Left ventricle myocardium superior (tissue), 1 donor: ENCODE data around the gene GLP1R. TPM values are rescaled to one million over a fixed set of nuclear protein-coding genes. Genes with fewer than 3 reads are reported as not detected.
"Not testable (repeated sequence)": the region's sequence is repeated elsewhere in the genome, so short reads cannot be mapped to it uniquely, and the experiment has no call there.

Experiments
- ATAC-seq: fragments of 200-7000 bp; cut with Tn5 transposase; one replicate; pipeline ENCODE4 v1.9.1; 2020; ENCODE audit warnings: mild to moderate bottlenecking, moderate library complexity
- DNase-seq: peaks from one replicate; pipeline ENCODE4 v3.0.0-alpha.2; 2020
- intact Hi-C: fragments of 100-400 bp; cut with micrococcal nuclease; formaldehyde crosslinking; loops from one replicate; pipeline ENCODE4 v1.11.0; 2022
- total RNA-seq: library from RNA; stranded (reverse); fragmentation: NEBNext Ultra II Directional; extraction: Animal tissue kit (Norgen Biotek cat#: 25700); gene quantifications from one replicate; pipeline ENCODE4 v1.2.1, GENCODE V29; 2021
- donor health status: DM: no; HTN: yes; CAD: no; lungs with severe emphysema.

Gene GLP1R
- total RNA-seq, 1 donor from 2014 or later = 11.6 TPM

DNA sequence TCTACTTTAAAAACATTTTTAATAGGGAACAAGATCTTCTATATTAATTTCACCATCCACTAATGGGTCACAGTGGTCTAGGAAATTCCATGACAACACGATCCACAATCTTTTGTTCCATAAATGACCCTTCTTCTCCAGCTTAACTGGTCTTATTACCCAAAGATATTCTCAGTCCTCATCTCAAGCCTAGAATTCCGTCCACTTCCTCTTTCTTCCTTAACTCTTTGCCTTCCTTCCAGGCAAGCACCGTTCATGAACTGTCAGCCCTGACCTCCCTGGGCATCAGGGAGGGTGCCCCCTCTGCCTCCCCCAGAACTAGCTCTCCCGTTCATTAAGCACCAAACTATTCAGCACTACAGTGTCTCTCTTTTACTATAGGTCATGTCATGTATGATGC is 58.5 kb downstream of the GLP1R start:
- intact Hi-C loops = no loop called here
- DNase-seq (no peak), ATAC-seq (no peak)

DNA sequence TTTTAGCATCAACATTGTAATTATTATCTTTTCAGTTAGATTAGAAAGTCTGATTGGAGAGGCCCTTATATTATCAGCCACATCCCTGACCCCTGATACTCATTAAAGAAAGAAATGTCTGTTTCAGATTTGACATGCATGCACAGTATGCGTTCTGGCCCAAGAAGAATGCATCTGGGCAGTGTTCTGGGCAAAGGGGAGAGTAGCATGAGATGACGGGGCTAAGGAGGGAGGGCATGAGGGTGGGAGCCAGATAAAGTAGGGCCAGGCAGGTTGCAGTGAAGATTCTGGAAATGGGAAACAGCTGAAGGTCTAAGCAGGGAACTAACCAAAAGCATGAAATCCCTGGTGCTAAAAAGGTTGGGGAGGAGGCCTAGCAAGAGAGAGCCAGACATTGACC is 59.1 kb downstream of the GLP1R start:
- ATAC-seq (peak; percentile 56), DNase-seq (no peak)
- intact Hi-C loops = no loop called here

DNA sequence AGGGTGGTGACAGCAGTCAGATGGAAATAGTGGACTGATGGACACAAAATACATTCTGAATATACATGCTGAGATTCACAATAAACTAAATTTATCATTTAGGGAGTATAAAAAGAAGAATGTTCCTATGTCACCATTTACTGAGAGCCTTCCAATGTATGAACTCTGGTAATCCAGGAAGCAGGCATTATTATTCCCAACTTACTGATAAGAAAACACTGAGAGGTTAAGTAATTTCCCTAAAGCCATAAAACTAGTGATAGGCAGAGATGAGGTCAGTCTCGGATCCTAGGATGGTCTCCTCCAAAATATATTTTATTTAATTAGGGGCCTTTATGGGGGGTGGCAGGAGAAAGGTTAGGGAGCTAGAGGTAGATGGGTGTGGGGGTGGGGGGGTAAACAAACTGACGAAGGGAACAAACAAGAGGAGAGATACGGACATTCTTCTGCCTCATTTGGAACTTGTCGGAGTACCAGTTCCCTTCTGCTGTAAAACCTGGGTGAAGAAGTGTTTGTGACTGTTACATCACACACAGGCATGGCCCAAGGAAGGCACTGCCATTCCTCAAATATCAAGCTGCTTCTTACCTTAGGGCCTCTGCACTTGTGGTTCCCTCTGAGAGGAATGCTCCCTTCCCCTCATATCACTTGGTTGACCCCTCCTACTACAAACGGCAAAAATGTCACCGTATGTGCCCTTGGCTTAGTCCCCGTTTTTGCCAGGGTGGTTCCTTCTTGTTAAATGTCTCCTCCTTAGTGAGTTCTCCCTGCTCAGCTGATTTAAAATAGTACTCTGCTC is 59.7 kb downstream of the GLP1R start:
- DNase-seq = no peak
- intact Hi-C loops = no loop called here
- no peak for ATAC-seq

DNA sequence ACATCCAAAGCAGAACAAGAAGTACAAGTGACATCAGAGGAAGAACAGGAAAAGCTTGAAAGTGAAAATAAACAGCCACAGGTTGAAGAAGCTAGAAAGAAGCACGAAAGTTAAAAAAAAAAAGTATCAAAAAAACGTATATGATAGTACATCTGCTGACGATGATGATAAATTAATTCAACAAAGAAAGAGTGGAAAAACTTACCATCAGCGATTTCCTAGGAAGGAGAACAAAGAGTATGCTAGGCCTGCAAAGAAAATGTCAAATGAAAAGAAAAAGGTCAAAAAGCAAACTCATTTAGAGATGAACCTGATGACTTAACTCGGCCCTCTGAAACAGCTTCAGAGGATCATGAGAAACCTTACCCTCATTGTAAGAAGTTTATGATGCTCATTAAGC is 62.7 kb downstream of the GLP1R start:
- ATAC-seq (no peak), DNase-seq (no peak)
- intact Hi-C loops = no loop called here

DNA sequence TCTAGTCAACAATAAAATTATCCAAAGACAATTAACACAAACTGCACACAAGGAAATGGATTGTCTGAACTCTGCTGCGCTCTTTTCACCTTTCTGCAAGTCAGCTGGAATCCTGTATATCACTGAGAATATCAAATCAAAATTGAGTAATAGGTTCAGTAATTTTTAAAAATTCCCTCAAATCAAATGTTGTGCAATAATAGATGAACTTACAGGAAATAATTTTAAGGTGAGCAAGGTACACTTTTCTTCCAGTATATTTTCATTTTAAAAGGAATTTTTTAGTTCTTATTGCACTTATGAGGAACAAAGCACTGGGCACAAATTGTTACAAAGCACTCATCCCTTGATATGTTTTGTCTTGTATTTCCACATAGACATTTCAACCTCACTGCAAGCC is 65.2 kb downstream of the GLP1R start:
- DNase-seq (no peak), ATAC-seq (no peak)
- intact Hi-C loops = no loop called here

DNA sequence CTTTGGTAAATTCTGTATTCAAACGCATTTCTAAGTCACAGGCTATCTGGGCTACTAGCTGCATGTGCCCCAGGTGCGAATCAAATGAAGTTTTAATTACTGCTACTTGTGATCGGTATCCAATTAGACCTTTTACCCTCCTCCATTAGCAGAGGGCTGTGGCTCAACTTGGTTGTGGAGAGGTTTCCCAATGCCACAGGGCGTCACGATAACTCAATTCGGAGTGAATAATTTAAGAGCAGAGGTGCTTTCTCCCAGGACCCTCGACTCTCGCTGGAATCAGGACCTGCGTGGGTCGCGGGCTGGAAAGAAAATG is 65.8 kb downstream of the GLP1R start:
- DNase-seq = no peak
- ATAC-seq = peak; percentile 15
- intact Hi-C loops = no loop called here

DNA sequence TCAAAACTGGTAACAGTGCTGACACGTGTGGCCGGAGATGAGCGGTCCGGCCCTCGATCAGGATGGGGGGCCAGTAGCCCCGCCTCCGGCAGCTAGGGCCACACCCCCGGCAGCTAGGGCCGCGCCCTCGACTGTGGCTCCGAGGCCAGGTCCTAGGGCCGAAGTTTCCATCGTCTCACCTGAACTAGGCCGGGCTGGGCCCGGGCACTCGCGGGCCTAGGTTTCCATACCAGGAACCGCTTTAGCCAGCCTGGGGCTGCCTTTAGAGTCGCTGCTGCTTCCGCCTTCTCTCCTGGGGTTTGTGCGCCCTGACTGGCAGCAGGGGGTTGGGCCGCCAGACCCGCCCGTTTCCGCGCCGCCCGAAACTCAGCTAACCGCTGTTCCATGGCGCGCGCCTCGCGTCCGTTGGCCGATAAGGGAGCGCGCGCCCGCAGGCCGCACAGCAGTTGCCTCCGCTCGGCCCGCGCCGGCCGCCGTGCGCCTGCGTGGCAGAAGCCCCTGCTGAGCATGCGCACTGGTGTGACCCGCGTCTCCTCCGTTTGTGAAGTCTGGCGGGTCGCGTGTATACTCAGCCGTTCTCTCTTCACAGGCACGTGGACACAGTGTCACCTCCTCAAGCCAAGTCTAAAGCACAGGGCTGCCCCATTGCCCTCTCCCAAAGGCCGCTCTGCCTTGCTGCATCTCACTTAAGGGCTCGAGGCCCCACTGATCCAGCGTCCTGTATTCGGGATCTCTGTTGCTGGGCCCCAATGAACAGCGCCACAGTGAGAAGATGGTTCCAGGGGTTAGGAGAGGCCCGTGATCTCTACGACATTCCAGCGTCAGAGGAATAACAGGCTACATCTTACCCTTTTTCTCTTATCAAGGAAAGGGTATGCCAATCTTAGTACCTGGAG is 66.4 kb downstream of the GLP1R start, which contains the start of gene SAYSD1:
SAYSD1 (minus strand) TSS at position 483 of the 896 bp plus-strand sequence; CDS start at position 386, 97 bp downstream.
- intact Hi-C loops = no loop called here
- DNase-seq (peak; percentile 97), ATAC-seq (peak; percentile 99)

DNA sequence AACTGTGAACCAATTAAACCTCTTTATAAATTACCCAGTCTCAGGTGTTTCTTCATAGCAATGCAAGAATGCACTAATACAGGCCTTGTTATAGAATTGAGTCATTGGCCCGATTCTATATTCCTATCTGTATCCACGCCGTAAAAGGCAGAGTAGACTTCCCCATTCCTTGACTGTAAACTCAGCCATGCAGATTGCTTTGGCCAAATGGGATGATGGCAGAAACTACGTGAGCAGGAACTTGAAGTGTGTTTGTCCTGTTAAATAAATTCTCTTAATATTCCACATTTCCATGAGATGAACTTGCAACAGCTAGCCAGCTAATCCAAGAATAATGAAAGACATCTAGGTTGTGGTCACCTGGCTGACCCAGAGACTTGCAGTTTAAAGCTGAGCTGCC is 70.3 kb downstream of the GLP1R start:
- ATAC-seq = no peak
- intact Hi-C loops = no loop called here
- no peak for DNase-seq

DNA sequence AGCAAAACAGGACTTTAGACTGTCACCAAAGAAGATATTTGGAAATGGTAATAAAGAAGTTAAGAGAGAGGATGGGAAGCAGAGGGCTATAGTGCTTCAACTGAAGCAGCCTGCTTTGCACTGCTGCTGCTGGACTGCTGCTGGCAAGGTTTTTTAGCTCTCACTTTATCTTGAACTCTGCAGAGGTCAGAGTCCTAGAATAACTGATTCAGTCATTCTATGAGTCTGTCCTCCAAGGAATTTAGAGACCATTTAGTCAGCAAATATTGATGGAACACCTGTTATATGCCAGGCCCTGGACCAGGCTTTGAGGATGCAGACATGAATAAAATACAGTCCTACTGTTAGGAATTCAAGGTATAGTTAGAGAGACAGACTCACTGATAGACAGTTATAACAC is 75.5 kb downstream of the GLP1R start:
- intact Hi-C loops = no loop called here
- ATAC-seq (peak; percentile 83), DNase-seq (no peak)

DNA sequence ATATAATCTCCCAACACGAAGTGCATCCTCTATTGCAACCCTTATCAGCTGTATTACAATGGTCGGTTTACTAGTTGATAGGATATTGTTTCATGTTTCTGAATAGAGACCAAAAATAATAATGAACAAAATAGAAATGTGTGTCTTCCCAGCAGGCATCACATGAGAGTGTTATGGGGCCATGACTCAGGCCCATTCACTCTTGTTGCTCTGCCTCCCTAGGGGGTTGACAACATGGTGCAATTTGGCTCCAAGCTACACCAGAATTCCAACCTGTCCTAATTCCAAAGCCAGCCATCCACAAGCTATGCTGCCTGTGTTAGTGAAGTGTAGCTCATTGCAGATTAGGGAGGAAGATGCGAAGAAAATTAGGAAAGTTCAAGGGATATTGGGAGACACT is 79.5 kb downstream of the GLP1R start:
- no peak for ATAC-seq
- intact Hi-C loops = no loop called here

DNA sequence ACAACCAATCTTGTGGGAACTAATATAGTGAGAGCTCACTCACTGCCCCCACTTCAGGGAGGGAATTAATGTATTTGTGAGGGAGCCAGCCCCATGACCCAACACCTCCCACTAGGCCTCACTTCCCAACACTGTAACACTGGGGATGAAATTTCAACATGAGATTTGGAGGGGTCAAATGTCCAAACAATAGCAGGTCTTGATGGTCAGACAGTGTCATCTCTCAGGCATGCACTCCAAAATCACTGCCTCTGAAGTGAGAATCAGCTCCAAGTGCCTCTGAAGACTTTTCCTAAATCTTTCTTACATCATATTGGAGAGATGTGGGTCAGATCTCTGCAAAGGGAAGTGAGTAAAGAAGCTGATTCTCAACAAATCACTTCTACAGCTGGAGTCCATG is 80.3 kb downstream of the GLP1R start:
- ATAC-seq (no peak), DNase-seq (no peak)
- intact Hi-C loops = no loop called here

More for the DNA sequence above, 79.5 kb downstream of the GLP1R start:
- DNase-seq = no peak

DNA sequence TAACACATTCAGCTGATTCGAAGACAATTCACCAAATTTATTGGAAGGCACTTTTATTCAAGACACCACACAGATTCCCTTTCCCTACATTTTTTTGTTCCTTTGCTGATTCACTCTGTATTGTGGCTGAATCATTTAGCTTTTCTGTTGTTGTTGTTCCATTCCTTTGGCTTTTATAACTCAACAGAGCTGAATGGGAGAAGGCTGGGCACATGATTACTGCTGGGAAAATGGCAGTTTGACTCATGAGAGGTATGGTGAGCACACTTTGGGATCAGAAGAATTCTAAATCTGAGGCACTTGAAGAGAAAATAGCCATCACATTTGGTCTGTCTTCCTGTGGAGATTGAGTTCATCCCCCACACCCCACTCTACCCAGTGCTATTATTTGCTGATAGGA is 82.1 kb downstream of the GLP1R start:
- intact Hi-C loops = no loop called here
- no peak for ATAC-seq
- no peak for DNase-seq

DNA sequence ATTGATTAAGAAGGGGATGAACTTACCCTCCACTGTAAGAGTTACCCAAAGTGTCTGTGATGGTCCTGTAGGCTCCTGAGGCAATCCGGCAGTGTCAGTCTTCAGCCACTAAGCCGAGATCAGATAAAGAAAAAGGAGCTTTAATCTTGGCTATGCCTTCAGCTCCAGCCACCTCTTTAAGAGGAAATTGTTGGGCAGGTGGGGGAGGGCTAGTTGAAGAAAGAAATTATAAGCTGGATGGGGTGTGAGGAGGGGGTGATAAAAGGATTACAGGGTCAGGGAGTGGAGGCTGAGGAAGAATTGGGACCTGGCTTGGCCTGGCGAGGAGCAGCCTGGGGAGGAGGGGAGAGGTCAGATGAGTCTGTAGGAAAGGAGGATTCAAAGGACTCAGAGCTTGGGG is 86.2 kb downstream of the GLP1R start:
- ATAC-seq, DNase-seq, intact Hi-C loops: not testable (repeated sequence)

DNA sequence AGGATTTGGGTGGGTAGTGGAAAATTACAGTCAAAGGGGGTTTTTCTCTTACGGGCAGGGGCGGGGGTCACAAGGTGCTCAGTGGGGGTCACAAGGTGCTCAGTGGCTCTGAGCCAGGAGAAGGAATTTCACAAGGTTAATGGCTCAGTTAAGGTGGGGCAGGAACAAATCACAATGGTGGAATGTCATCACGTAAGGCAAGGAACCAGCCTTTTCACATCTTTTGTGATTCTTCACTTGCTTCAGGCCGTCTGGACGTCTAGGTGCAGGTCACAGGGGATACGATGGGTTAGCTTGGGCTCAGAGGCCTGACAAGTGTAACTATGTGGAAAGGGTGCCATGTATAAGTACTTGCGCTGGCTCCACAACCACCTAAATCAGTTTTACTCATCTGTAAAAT is 87.6 kb downstream of the GLP1R start:
- DNase-seq, ATAC-seq, intact Hi-C loops: not testable (repeated sequence)

DNA sequence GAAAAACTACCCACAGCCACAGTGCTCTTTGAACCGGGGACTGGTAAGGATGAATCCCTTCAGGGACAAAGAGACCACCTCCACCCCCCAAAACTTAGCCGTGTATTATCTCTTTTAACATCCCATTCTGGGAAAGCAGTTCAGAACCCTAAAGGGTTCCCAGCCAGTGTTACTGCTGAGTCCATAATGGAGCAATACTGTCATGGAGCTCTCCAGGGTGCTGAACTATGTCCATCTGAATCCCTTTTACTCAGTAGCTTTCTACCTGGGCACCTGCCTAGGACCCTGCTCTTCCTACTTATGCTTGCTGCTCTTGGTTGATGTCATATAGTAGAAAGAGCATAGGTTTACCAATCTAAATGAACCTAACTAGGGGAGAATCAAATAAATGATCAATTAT is 88.7 kb downstream of the GLP1R start:
- DNase-seq = no peak
- no peak for ATAC-seq
- intact Hi-C loops = no loop called here

Other genes with a start within 250 kb of the GLP1R start
- 12.0 TPM for gene SAYSD1, start 66.4 kb downstream of the GLP1R start, total RNA-seq
- 0.50 TPM for gene KCNK5, start 180.7 kb downstream of the GLP1R start, total RNA-seq